Hematopoietic multipotent progenitor cell treated with erythropoietin and hydrocortisone succinate and interleukin-3 and kit ligand, for 8 days (in vitro differentiated cells): Measurements from ENCODE around the gene ZNF138.
"Not testable (repeated sequence)": the region's sequence is repeated elsewhere in the genome, so short reads cannot be mapped to it uniquely, and the experiment has no call there.

ENCODE experiments used
- DNase-seq: peaks from one replicate; pipeline ENCODE4 v3.0.0-alpha.2; 2015

ZNF138 gene

DNA sequence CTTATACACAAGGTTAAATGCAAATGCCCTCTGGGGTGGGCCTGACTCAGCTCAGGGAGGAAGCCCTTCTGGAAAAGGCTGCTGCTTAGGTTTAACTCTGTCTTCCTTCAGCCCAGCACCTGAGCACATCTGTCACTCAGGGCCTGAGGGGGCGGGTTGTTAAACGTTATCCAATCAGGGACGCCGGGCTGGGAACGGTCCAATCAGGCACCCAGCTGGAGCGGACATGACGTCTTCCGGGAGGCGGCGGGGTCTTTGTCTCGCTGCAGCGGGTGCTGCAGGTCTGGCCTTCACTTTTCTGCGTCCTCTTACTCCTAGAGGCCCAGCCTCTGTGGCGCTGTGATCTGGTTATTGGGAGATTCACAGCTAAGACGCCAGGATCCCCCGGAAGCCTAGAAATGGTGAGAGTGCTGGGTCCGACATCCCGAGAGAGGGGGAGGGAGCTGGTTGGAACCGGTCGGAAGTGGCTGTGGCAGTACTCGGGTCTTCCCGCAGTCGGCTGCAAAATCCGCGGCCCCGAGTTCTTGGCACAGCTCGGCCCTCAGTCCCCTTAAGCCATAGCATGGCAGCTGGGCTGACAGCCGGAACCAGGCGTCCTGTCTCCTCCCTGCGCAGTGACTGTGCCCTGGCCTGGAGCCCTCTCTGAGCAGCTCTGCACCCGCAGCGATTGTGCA is at the start of gene ZNF138:
Gene ZNF138 (plus strand): TSS at position 258 of the 674 bp plus-strand sequence. CDS start 141 bp downstream, at position 399.
- peak; percentile 97 for DNase-seq

DNA sequence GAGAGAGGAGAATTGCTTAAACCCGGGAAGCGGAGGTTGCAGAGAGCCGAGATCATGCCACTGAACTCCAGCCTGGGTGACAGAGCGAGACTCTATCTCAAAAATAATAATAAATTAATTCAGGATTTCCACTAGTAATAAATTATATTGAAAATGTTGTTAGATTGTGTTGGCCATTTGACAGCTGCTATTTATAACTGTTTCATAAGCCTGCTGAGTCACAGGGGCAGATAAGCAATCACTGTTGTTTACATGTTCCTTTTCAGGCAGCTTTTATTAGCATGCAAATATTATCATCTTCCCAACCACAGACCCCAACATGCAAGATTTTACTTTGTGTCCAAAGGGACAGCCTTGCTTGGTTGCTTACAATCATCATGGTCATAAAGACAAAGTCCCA is 49.5 kb upstream of the ZNF138 start:
- DNase-seq: no peak

DNA sequence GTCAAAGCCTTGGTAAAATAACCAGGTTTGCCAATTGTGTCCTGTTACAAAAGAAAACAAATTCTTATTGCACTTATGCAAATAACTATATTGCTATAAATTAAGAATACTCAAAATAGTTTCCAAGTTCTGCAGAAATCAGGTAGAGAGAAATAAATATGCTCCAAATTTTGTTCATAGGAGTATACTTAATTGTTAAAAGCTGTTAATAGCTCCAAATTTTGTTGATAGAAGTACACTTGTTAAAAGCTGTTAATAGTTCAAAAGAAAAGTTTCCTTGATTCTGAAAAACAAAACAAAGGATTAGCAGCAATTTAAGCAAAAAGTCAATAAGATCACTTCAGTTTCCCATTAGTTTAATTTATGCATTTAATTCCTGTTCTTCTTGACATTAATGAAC is 46.4 kb upstream of the ZNF138 start:
- no peak for DNase-seq

DNA sequence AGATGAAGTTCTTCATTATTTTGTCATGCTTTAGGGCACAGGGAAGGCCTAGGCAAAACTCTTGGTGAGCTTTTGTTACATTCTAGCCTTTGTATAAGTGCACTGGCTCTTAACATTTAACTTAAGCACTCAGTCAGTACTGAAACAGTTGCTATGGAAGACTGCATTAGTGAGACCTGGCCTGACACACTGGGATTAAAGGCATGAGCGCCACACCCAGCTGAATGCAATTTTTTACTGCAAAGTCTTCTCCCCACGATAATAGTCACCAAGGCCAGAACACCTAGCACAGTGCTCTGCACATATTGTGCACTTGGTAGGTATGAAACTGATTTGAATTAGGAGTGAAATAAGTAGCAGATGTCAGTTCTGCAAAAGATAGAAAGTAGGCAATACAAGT is 41.2 kb upstream of the ZNF138 start:
- no peak for DNase-seq

DNA sequence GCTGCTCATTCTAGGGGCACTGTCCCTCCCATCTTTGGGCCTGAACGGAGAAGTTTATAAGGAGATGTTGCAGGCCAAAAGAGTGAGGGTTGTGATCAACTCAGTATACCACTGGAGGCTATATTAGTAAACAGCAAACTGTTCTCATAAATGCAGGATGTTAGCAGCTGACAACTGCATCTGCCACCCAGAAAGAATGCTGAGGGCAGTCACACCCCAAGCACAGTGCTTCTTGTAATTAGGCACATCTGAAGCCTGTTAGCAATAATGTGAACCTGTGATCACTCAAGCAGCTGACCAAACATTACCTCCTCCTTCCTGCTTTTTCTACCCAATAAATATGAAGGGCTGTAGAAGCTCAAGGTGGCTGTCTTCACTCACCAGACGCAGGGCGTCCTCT is 38.4 kb upstream of the ZNF138 start:
- no peak for DNase-seq

DNA sequence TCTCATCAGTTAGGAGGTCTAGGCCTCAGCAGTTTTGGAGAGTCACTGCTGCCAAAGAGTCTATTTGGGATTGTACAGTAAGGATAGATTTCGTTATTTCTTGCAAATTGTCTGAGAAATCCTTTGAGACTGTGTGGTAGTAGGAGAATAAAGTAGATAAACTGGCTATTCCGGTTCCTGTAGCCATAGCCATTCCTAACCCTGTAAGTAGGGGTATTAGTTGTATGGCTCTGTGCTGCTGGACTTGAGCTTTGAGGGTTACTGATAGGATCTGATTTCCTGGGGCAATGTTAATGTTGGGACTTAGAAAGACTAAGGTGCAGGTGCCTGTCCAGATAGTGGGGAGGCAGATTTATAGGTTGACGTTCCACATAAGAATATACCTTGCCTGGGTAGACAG is 36.1 kb upstream of the ZNF138 start:
- DNase-seq: no peak

DNA sequence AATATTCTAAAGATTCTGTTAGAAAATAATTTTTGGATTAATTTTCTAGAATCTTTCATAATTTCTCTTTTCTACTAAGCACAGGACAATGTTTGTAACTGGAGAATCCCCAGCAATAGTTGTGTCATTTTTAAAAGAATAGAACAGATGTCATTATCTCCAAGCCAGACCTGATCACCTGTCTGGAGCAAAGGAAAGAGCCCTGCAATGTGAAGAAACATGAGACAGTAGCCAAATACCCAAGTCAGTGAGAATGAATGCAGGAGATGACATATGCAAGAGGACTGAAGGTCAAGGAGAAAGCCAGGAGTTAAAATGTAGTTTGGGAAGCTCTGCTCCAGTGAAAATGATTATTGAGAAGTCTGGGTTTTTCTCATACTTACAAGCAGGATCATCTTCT is 25.4 kb upstream of the ZNF138 start:
- no peak for DNase-seq

DNA sequence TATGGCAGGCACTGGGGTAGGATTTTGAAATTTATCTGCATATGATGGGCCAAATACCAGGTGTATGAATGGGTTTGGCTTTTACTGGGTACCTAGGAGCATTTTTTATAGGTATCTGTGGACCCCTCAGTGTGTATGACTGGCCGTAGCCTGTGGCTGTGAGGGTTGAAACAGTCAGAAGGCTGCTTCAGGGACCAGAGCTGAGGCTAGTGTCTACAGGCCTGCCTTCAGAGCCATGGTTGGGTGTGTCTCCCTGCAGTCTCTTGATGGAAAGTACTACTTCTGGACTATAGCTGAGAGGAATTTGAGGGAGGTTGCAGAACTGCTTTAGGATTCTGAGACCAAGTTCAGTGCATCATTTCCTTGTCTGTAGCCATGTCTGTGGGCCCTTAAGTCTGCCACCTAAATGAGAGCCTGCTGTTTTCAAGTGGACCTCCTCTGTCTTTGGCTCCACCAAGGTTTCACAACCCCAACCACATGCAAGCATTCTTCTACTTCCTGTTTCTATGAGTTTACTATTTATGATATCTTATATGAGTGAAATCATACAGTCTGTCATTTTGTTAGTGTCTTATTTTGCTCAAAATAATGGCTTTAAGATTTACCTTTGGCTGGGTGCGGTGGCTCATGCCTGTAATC is 19.9 kb upstream of the ZNF138 start:
- no peak for DNase-seq

DNA sequence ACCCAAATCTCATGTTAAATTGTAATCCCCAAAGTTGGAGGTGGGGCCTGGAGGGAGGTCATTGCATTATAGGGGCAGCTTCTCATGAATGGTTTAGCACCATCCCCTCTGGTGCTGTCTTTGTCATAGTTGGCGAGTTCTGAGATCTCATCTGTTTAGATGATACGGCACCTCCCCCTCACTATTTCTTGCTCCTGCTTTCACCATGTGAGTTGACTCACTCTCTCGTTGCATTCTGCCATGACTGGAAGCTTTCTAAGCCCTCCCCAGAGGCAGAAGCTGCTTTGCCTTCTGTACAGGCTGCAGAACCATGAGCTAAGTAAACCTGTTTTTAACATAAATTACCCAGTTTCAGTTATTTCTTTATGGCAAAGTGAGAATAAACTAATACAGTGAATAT is 18.9 kb upstream of the ZNF138 start:
- no peak for DNase-seq

DNA sequence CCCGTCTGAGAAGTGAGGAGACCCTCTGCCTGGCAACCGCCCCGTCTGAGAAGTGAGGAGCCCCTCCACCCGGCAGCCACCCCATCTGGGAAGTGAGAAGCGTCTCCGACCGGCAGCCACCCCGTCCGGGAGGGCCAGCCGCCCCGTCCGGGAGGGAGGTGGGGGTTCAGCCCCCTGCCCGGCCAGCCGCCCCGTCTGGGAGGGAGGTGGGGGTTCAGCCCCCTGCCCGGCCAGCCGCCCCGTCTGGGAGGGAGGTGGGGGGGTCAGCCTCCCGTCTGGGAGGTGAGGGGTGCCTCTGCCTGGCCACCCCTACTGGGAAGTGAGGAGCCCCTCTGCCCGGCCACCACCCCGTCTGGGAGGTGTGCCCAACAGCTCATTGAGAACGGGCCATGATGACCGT is 9.4 kb upstream of the ZNF138 start:
- DNase-seq: not testable (repeated sequence)

DNA sequence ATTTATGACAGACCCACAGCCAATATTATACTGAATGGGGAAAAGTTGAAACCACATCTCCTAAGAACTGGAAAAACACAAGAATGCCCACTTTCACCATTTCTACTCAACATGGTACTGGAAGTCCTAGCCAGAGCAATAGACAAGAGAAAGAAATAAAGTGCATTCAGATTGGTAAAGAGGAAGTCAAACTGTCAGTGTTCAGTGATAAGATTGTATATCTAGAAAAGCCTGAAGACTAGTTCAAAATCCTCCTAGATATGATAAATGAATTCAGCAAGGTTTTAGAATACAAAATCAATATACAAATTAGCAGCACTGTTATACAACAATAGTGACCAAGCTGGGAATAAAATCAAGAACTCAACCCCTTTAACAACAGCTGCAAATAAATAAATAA is 6.9 kb upstream of the ZNF138 start:
- DNase-seq: no peak

DNA sequence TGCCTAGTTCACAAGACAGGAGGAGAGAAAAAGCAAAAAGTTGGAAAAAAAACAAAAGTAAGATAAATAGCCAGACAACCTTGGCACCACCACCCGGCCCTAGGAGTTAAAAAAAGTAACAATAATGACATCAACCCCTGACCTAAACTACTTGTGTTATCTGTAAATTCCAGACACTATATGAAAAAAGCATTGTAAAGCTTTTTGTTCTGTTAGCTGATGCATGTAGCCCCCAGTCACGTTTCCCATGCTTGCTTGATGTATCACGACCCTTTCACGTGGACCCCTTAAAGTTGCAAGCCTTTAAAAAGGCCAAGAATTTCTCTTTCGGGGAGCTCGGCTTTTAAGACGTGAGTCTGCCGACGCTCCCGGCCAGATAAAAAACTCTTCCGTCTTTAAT is 5.0 kb upstream of the ZNF138 start:
- not testable (repeated sequence) for DNase-seq

DNA sequence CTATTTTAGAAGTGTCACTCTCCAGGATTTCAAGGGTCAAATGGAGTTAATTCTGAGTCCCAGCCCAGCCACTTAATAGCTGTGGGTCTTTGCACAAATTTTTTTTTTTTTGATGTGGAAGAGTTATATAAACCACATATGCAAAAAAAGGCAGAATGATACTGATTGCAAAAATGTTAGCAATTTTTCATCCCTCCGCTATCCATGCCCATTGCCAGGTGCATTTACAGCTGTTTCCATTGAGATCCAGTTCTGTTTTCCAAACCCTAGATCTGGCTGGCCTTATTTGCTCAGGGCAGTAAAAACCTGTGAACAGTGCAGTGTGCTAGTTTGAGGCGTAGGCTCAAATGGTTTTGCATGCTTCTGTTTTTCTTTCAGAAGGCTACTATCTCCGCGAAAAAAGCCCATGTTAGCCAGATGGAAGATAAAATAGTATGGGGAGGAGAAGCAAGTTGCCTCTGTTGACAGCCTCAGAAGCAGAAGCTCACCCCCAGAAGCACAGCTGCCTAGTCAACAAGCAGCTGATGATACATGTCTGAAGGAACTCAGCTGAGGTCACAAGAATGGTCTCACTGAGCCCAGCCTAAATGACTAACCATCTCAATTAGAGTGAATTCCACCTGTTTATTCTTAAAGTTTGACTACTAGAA is 997 bp upstream of the ZNF138 start:
- no peak for DNase-seq

DNA sequence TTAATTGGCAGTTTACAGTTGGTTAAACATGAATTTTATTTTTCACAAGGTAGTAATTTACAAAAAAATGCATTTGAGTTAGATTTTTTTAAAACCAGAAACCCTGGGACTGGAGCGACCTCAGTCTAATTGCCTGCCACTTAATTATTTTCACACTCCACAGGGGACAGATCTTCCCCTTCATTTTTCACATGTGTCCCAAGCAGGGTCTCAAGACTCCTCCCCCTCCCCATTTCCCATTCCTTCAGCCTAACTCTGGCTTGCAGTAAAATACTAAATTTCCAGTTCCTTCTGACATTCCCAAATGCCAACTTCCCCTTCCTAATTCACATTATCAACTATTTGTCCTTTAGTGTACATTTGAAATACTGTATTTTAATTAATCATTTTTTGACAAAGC is 948 bp downstream of the ZNF138 start:
- DNase-seq: no peak

DNA sequence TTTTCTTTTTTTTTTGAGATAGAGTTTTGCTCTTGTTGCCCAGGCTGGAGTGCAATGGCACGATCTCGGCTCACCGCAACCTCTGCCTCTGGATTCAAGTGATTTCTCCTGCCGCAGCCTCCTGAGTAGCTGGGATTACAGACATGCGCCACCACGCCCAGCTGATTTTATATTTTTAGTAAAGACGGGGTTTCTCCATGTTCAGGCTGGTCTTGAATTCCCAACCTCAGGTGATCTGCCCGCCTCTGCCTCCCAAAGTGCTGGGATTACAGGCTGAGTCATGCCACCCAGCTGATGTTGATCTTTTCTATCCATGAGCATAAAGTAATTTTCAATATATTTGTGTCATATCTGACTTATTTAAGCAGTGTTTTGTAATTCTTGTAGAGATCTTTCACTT is 4.9 kb downstream of the ZNF138 start:
- DNase-seq: not testable (repeated sequence)

DNA sequence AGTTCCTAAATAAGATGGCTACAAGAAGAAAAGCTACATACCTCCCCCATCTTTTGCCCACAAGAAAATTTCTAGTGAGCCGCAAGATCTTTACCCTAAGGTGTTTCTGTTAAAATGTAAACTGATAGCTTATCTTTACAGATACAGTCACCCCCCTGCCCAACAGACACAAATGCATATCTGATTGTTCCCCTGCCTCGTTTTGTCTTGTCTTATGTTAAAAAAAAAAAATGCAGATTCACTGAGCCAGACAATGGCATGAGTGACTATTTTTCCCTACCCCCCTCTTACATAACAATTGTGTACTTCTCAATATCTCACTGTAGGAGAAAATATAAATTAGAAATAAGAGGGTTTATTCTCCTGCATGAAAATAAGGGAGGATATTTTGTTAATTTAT is 8.5 kb downstream of the ZNF138 start:
- peak; percentile 53 for DNase-seq

DNA sequence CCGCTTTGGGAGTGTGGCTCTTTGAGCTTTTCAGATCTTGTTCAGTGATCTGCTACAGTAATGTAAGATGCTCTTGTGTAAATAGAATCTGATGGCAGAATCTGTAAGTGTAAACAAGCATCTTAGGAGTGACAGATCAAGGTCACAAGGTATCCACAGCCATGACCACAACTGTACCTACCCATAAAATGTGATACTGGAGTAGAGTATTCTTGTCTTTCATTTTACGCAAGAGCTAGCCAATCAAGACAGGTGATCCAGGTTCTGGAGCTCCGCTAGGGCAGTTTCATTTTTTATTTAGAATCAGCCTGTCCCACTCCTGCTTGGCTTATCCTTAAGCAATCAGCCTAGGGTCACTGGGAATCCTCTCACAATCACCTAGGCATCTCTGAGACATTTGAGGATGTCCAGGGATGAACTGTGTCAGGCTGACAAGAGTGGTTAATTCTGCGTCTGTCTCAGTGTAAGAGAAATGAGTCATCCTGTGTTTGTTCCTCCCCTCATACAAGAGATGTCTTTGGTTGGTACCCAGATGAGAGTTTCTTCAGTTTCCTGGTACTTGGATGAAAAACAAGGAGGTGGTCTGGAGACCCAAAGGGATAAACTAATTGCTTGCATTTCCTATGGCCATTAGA is 13.6 kb downstream of the ZNF138 start:
- DNase-seq: no peak

DNA sequence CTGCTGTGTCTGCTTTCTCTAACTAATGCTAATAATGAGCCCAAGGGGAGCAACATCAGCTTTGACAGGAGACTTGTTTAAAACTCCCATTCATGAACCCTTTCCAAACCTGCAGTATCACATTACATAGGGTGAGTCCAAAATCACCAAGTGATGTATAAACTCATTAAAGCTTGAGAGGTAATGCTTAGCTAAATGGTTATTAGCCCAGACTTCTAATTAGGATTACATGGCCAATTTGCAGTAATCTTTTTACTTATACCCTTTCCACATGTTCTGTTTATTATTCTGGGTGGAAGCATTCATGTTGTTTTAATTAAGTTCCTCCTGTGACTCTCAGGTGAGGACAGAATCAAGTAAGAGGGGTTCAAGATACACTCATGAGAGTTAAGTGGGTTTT is 17.5 kb downstream of the ZNF138 start:
- DNase-seq: no peak

DNA sequence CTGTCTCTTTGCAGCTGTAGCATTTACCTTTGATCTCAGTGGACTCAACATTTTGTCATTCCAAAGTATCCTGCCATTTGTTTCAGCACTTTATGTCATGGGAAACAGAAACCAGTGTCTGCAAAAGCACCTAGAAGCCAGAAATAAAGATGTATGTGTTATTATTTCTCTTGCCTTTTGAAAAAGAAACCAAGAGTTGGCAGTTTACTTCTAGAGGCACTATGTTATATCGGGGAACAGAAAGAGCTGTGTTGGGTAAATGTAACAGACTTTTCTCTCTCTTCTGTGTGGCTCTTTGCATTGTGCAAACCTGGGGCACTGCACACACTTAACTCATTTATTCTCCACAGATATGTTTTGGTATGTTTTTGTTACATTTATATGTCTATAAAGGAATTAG is 36.7 kb downstream of the ZNF138 start:
- DNase-seq: no peak

DNA sequence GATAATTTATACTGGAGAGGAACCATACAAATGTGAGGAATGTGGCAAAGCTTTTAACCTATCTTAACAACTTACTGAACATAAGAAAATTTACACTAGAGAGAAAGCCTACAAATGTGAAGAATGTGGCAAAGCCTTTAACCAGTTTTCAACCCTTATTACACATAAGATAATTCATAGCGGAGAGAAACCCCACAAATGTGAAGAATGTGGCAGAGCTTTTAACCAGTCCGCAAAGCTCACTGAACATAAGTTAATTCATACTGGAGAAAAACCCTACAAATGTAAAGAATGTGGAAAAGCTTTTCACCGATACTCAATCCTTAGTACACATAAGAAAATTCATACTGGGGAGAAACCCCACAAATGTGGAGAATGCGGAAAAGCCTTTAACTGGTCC is 37.9 kb downstream of the ZNF138 start:
- DNase-seq: no peak

DNA sequence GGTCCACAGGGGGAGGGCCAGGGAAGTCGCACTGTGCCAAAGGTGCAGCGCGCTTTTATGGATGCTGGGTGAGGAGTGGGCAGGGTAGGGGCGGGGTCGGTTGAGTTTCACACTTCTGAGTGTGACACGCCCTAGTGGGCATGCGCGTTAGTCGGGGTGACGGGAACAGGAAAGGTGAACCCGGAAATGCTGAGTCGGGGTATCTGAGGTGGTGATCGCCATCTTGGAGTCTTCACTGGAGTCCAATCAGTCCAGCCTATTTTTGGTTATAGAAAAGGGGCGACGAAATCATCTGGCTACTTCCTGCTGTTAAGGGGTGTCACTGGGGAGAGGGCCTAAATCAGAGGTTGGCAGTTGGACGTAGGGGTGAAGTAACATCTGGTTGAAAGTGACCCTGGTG is 40.8 kb downstream of the ZNF138 start:
- no peak for DNase-seq

DNA sequence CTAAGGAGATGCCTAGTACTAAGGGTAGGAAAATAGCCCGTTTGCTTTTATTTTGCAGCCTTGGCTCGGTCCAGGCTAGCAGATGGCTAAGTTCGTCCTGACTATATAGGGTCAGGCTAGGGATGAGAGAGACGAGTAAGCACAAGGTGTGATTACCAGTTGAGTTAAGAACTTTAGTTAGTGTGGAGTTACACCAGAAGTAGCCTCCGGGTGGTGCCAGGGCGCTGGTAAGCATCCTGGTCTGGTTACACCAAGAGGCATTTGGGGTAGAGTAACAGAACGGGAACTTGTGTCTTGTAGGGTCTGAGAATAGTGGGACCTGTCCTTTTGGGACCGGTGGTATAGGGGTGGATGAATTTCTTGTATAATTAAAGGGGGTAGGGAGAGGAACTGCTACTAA is 41.6 kb downstream of the ZNF138 start:
- not testable (repeated sequence) for DNase-seq

DNA sequence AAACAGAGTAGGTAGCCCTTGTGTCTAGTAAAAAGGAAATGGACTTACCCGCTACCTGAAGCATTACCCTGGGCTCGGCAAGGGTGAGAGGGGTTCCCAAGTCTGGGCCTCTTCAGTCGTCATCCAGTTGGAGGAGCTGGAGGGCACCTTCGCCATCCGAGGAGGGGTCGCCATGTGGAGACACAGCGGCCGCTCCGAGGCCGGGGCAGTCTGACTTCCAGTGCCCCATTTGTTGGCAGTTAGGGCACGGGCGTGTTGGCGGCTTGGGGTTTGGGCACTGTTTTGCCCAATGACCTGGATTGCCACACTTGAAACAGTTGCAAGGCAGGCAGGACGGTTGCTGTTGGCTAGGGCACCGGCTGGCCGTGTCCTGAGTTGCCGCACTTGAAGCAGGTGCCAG is 43.8 kb downstream of the ZNF138 start:
- not testable (repeated sequence) for DNase-seq

DNA sequence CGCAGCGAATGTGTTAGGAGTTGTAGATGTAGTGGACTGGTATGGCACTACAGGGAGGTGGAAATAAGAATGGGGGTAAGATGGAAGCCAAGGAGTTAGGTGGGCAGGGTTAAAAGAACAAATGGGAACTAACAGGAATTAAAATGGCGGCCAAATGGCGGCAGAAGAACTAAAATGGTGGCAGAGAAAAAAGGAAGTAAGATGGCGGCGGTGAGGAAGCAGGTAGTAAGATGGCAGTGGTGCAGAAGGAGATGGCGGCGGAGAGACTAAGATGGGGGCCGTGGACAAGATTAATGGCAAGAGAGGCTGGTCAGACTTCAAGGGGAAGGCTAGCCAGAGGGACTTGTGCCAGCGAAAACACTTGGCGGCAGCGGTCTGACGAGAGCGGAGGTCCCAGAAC is 44.5 kb downstream of the ZNF138 start:
- DNase-seq: no peak
